Esophagus muscularis mucosa (tissue), 3 donors: ENCODE data around the gene MTM1.

ENCODE experiments used
- CTCF ChIP-seq, 3 experiments: fragments of 200-600 bp in 2 of 3; fragments of 450-650 bp in 1 of 3; sonication (generic) in 2 of 3; IDR thresholded peaks; one replicate each; pipeline ENCODE4 v1.5.1; 2017 to 2019; ENCODE audit warnings: antibody characterized with exemption in 3 of 3, mild to moderate bottlenecking in 2 of 3, moderate library complexity in 1 of 3
- POLR2A ChIP-seq: fragments of 450-650 bp; IDR thresholded peaks from one replicate; pipeline ENCODE4 v1.6.1; 2017; ENCODE audit warnings: antibody characterized with exemption, moderate library complexity, mild to moderate bottlenecking, low read depth

GRCh38 chrX:150688911-150689451 lies 120.6 kb downstream of the MTM1 start:
- no peak for TF ChIP-seq CTCF (IDR thresholded peaks at IDR 0.05)
- no peak for TF ChIP-seq POLR2A
